ENCODE results near the gene GLYATL2. TPM values are rescaled to one million over a fixed set of nuclear protein-coding genes. Genes with fewer than 3 reads are reported as not detected.
A peak's percentile ranks its signal among the peaks of the same experiment; 100 is the strongest.

GLYATL2 gene
- polyA plus RNA-seq, 4 donors: 0.04 to 0.37 TPM; not detected in 2

- DNase-seq (no peak), FAIRE-seq (no peak)
- H3K27ac ChIP-seq (ENCODE audit: low read depth in 1 of 3, low read length in 2 of 3): no peak overlapping the region
- no peak overlapping the region for H3K4me3 ChIP-seq (ENCODE audit: low read depth in 1 of 3, low read length in 3 of 3)
- no peaks in the 10 kb centered on the region for H3K4me1 ChIP-seq (ENCODE audit: control insufficient read depth in 3 of 3, insufficient read depth in 2 of 3, low read depth in 1 of 3, low read length in 2 of 3)
- no peaks in the 10 kb centered on the region for H3K27me3 ChIP-seq (ENCODE audit: control insufficient read depth in 3 of 3, insufficient read depth in 3 of 3, low read length in 3 of 3)
- H3K36me3 ChIP-seq (ENCODE audit: control insufficient read depth in 3 of 3, insufficient read depth in 2 of 3, low read depth in 1 of 3, low read length in 3 of 3): no peaks in the 10 kb centered on the region
- H3K9me3 ChIP-seq (ENCODE audit: control insufficient read depth in 2 of 2, insufficient read depth in 1 of 2, low read depth in 1 of 2, low read length in 1 of 2): peaks cover 0 to 8% of the 10 kb centered on the region in 2 donors
Measured at GRCh38 chr11:58829786-58830185, 14.7 kb downstream of the GLYATL2 start.

- WGBS, 3 donors: 56 to 71% (median 62%) methylated on average over 1 of the region's 1 CpG
- FAIRE-seq: no peak
Measured at GRCh38 chr11:58813693-58814092, 30.8 kb downstream of the GLYATL2 start.

DNA sequence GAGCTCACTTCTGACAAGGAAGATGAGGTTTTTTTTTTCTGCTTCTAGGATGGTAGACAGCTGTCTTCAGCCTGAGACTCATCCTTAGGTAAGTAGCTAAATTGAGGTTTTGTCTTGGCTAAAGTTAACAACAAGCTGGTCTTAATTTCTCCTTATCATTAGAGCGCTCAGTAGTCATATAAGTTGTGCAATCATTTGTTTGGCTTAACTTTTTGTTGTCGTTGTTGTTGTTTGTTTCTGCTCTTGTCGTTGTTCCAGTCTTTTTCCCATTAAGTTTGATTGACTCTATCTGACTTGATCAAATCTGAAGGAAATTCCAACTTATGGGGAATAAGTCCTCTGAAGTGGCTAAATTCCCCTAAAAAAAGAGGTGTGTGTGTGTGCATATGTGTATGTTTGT lies 33.0 kb downstream of the GLYATL2 start:
- no peak overlapping the region for H3K4me3 ChIP-seq (ENCODE audit: low read depth in 1 of 3, low read length in 3 of 3)
- peaks cover 0 to 4% (median 0%) of the 10 kb centered on the region in 3 donors for H3K27me3 ChIP-seq (ENCODE audit: control insufficient read depth in 3 of 3, insufficient read depth in 3 of 3, low read length in 3 of 3)
- DNase-seq (no peak), FAIRE-seq (no peak)
- H3K9me3 ChIP-seq (ENCODE audit: control insufficient read depth in 2 of 2, insufficient read depth in 1 of 2, low read depth in 1 of 2, low read length in 1 of 2): peaks cover 0 to 15% of the 10 kb centered on the region in 2 donors
- H3K4me1 ChIP-seq (ENCODE audit: control insufficient read depth in 3 of 3, insufficient read depth in 2 of 3, low read depth in 1 of 3, low read length in 2 of 3): no peaks in the 10 kb centered on the region
- H3K27ac ChIP-seq (ENCODE audit: low read depth in 1 of 3, low read length in 2 of 3): no peak overlapping the region
- WGBS, 3 donors: 66 to 82% (median 68%) methylated on average over 3 of the region's 3 CpGs
- H3K36me3 ChIP-seq (ENCODE audit: control insufficient read depth in 3 of 3, insufficient read depth in 2 of 3, low read depth in 1 of 3, low read length in 3 of 3): no peaks in the 10 kb centered on the region

More at GRCh38 chr11:58813693-58814092, 30.8 kb downstream of the GLYATL2 start:
- H3K4me1 ChIP-seq (ENCODE audit: control insufficient read depth in 3 of 3, insufficient read depth in 2 of 3, low read depth in 1 of 3, low read length in 2 of 3): no peaks in the 10 kb centered on the region
- H3K36me3 ChIP-seq (ENCODE audit: control insufficient read depth in 3 of 3, insufficient read depth in 2 of 3, low read depth in 1 of 3, low read length in 3 of 3): no peaks in the 10 kb centered on the region
- H3K27ac ChIP-seq (ENCODE audit: low read depth in 1 of 3, low read length in 2 of 3): no peak overlapping the region
- no peak overlapping the region for H3K4me3 ChIP-seq (ENCODE audit: low read depth in 1 of 3, low read length in 3 of 3)
- DNase-seq: no peak
- H3K9me3 ChIP-seq (ENCODE audit: control insufficient read depth in 2 of 2, insufficient read depth in 1 of 2, low read depth in 1 of 2, low read length in 1 of 2): peaks cover 0 to 17% of the 10 kb centered on the region in 2 donors
- H3K27me3 ChIP-seq (ENCODE audit: control insufficient read depth in 3 of 3, insufficient read depth in 3 of 3, low read length in 3 of 3): peaks cover 0 to 4% (median 0%) of the 10 kb centered on the region in 3 donors

- FAIRE-seq (no peak), DNase-seq (peak in 1 of 2 donors; percentile 22)
- 81 to 93% (median 90%) methylated on average over 2 of the region's 2 CpGs for WGBS, 3 donors
- Histone ChIP-seq H3K9me3 (ENCODE audit: control insufficient read depth in 2 of 2, insufficient read depth in 1 of 2, low read depth in 1 of 2, low read length in 1 of 2) (no peaks in the 10 kb centered on the region), H3K36me3 (ENCODE audit: control insufficient read depth in 3 of 3, insufficient read depth in 2 of 3, low read depth in 1 of 3, low read length in 3 of 3) (no peaks in the 10 kb centered on the region), H3K4me3 (ENCODE audit: low read depth in 1 of 3, low read length in 3 of 3) (no peak overlapping the region), H3K27me3 (ENCODE audit: control insufficient read depth in 3 of 3, insufficient read depth in 3 of 3, low read length in 3 of 3) (peaks cover 0 to 1% (median 0%) of the 10 kb centered on the region in 3 donors), H3K27ac (ENCODE audit: low read depth in 1 of 3, low read length in 2 of 3) (no peak overlapping the region), H3K4me1 (ENCODE audit: control insufficient read depth in 3 of 3, insufficient read depth in 2 of 3, low read depth in 1 of 3, low read length in 2 of 3) (no peaks in the 10 kb centered on the region)
Measured at GRCh38 chr11:58807343-58807742, 37.2 kb downstream of the GLYATL2 start.

DNA sequence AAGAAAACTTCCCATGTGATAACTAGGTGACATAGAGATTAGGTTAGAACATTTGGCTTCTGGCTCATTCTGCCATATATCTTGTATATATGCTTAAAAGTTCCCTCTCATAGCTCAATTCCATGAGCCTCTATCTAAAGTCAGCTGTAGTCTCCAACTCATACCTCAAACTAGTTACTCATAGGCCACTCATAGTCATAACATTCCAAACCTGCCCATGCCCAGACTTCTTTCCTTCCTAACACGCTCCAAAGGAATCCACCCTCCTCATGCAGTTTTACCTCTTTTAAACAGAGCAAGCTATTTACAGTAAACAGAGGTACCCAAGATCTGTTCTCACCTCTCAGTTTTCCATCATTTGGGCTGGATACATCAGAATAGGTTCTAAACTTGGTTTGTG lies 39.4 kb downstream of the GLYATL2 start:
- Histone ChIP-seq H3K27me3 (ENCODE audit: control insufficient read depth in 3 of 3, insufficient read depth in 3 of 3, low read length in 3 of 3) (peaks cover 0 to 1% (median 0%) of the 10 kb centered on the region in 3 donors), H3K4me3 (ENCODE audit: low read depth in 1 of 3, low read length in 3 of 3) (no peak overlapping the region), H3K9me3 (ENCODE audit: control insufficient read depth in 2 of 2, insufficient read depth in 1 of 2, low read depth in 1 of 2, low read length in 1 of 2) (no peaks in the 10 kb centered on the region), H3K4me1 (ENCODE audit: control insufficient read depth in 3 of 3, insufficient read depth in 2 of 3, low read depth in 1 of 3, low read length in 2 of 3) (no peaks in the 10 kb centered on the region), H3K36me3 (ENCODE audit: control insufficient read depth in 3 of 3, insufficient read depth in 2 of 3, low read depth in 1 of 3, low read length in 3 of 3) (no peaks in the 10 kb centered on the region), H3K27ac (ENCODE audit: low read depth in 1 of 3, low read length in 2 of 3) (no peak overlapping the region)
- WGBS, 3 donors: 84 to 92% (median 86%) methylated on average over 1 of the region's 1 CpG
- no peak for FAIRE-seq
- no peak for DNase-seq

GRCh38 chr11:58801974-58802545 lies 42.4 kb downstream of the GLYATL2 start:
- no peak overlapping the region for H3K27ac ChIP-seq (ENCODE audit: low read depth in 1 of 3, low read length in 2 of 3)
- no peaks in the 10 kb centered on the region for H3K9me3 ChIP-seq (ENCODE audit: control insufficient read depth in 2 of 2, insufficient read depth in 1 of 2, low read depth in 1 of 2, low read length in 1 of 2)
- 62 to 73% (median 71%) methylated on average over 4 of the region's 4 CpGs for WGBS, 3 donors
- no peak overlapping the region for H3K4me3 ChIP-seq (ENCODE audit: low read depth in 1 of 3, low read length in 3 of 3)
- no peaks in the 10 kb centered on the region for H3K4me1 ChIP-seq (ENCODE audit: control insufficient read depth in 3 of 3, insufficient read depth in 2 of 3, low read depth in 1 of 3, low read length in 2 of 3)
- no peak for DNase-seq
- no peak for FAIRE-seq
- H3K27me3 ChIP-seq (ENCODE audit: control insufficient read depth in 3 of 3, insufficient read depth in 3 of 3, low read length in 3 of 3): no peaks in the 10 kb centered on the region
- H3K36me3 ChIP-seq (ENCODE audit: control insufficient read depth in 3 of 3, insufficient read depth in 2 of 3, low read depth in 1 of 3, low read length in 3 of 3): no peaks in the 10 kb centered on the region

GRCh38 chr11:58801302-58801701 lies 43.2 kb downstream of the GLYATL2 start:
- DNase-seq (no peak), FAIRE-seq (no peak)
- Histone ChIP-seq H3K27ac (ENCODE audit: low read depth in 1 of 3, low read length in 2 of 3) (no peak overlapping the region), H3K36me3 (ENCODE audit: control insufficient read depth in 3 of 3, insufficient read depth in 2 of 3, low read depth in 1 of 3, low read length in 3 of 3) (no peaks in the 10 kb centered on the region), H3K4me1 (ENCODE audit: control insufficient read depth in 3 of 3, insufficient read depth in 2 of 3, low read depth in 1 of 3, low read length in 2 of 3) (no peaks in the 10 kb centered on the region), H3K9me3 (ENCODE audit: control insufficient read depth in 2 of 2, insufficient read depth in 1 of 2, low read depth in 1 of 2, low read length in 1 of 2) (no peaks in the 10 kb centered on the region), H3K4me3 (ENCODE audit: low read depth in 1 of 3, low read length in 3 of 3) (no peak overlapping the region), H3K27me3 (ENCODE audit: control insufficient read depth in 3 of 3, insufficient read depth in 3 of 3, low read length in 3 of 3) (no peaks in the 10 kb centered on the region)
- 85 to 89% (median 86%) methylated on average over 2 of the region's 2 CpGs for WGBS, 3 donors

DNA sequence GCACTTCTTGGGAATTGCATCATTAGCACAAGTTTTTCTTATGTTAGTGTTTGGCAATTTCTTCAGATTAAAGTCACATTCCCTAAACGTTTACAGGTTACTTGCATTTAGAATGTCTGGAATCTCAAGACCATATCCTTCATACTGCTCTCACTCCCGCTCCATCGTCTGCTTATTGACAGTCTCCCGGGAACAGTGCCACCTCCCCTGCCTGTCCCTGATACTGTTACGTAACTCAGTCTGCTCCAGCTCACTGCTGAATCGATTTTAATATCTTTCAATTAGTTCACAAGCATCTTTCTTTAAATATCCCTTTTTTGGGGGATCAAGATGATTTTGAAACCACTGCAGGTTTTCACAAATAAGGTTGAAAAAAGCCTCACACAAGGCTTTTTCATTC lies 48.2 kb downstream of the GLYATL2 start:
- 9 to 32% (median 25%) methylated on average over 6 of the region's 6 CpGs for WGBS, 3 donors
- FAIRE-seq (no peak), DNase-seq (no peak)
- Histone ChIP-seq H3K36me3 (ENCODE audit: control insufficient read depth in 3 of 3, insufficient read depth in 2 of 3, low read depth in 1 of 3, low read length in 3 of 3) (no peaks in the 10 kb centered on the region), H3K9me3 (ENCODE audit: control insufficient read depth in 2 of 2, insufficient read depth in 1 of 2, low read depth in 1 of 2, low read length in 1 of 2) (peaks cover 0 to 3% of the 10 kb centered on the region in 2 donors), H3K27ac (ENCODE audit: low read depth in 1 of 3, low read length in 2 of 3) (no peak overlapping the region), H3K4me3 (ENCODE audit: low read depth in 1 of 3, low read length in 3 of 3) (no peak overlapping the region), H3K27me3 (ENCODE audit: control insufficient read depth in 3 of 3, insufficient read depth in 3 of 3, low read length in 3 of 3) (no peaks in the 10 kb centered on the region), H3K4me1 (ENCODE audit: control insufficient read depth in 3 of 3, insufficient read depth in 2 of 3, low read depth in 1 of 3, low read length in 2 of 3) (no peaks in the 10 kb centered on the region)

Measured in small intestine (tissue), 7 donors.